ENCODE results near the gene PARP1. TPM values are rescaled to one million over a fixed set of nuclear protein-coding genes. Genes with fewer than 3 reads are reported as not detected.
A peak's percentile ranks its signal among the peaks of the same experiment; 100 is the strongest.

The PARP1 gene
- total RNA-seq, 2 donors from 2014 or later, result 70.3 TPM

DNA sequence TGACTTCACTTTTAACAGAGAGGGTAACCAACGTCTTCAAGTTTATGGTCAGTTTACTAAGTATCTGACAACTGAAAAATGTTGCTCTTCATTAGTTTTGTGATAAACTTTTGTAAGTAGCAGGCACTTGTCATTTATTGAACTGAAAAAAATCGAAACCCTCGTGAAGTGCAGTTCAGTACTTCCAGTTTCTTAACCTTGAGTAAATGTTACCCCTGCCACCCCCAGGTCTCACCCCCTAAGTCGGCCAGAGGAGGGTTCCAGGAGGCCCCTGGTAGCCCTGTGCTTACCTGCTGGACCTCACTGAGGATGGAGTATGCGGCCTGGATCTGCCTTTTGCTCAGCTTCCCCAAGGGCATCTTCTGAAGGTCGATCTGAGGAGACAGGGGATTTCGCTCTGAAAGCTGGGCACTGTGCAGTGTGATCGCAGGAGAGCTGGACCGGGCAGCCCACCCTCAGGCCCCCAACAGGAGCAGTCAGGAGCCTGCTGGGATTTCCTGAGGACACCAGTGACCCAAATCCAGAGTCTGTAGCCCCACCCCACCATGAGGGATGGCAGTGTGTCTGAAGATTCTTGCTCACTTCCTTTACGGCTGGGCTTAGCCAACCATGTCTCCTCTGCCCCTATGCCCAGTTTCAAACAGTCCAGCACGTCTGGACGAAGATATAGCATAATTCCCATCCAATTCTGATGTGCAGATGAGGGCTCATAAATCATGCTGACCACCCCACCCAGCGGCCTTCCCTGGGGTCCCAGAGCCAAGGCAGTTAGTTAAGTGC, 37.6 kb downstream of the PARP1 start:
- Histone ChIP-seq H3K36me3 (peaks cover 63% of the 10 kb centered on the region), H3K9me3 (no peaks in the 10 kb centered on the region), H3K4me3 (no peak overlapping the region), H3K4me1 (ENCODE audit: control insufficient read depth in 1 of 2, low read depth in 2 of 2) (peaks cover 0 to 1% of the 10 kb centered on the region in 2 donors), H3K27ac (no peak overlapping the region), H3K27me3 (replicated peaks; ENCODE audit: insufficient read depth) (no peaks in the 10 kb centered on the region)
- no peak for ATAC-seq (ENCODE audit: insufficient number of reproducible peaks, low FRiP score, low read depth)
- TF ChIP-seq, protein P1, sequence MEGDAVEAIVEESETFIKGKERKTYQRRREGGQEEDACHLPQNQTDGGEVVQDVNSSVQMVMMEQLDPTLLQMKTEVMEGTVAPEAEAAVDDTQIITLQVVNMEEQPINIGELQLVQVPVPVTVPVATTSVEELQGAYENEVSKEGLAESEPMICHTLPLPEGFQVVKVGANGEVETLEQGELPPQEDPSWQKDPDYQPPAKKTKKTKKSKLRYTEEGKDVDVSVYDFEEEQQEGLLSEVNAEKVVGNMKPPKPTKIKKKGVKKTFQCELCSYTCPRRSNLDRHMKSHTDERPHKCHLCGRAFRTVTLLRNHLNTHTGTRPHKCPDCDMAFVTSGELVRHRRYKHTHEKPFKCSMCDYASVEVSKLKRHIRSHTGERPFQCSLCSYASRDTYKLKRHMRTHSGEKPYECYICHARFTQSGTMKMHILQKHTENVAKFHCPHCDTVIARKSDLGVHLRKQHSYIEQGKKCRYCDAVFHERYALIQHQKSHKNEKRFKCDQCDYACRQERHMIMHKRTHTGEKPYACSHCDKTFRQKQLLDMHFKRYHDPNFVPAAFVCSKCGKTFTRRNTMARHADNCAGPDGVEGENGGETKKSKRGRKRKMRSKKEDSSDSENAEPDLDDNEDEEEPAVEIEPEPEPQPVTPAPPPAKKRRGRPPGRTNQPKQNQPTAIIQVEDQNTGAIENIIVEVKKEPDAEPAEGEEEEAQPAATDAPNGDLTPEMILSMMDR (IDR thresholded peaks at IDR 0.05), result no peak
- no peak for DNase-seq (ENCODE audit: low spot score)

DNA sequence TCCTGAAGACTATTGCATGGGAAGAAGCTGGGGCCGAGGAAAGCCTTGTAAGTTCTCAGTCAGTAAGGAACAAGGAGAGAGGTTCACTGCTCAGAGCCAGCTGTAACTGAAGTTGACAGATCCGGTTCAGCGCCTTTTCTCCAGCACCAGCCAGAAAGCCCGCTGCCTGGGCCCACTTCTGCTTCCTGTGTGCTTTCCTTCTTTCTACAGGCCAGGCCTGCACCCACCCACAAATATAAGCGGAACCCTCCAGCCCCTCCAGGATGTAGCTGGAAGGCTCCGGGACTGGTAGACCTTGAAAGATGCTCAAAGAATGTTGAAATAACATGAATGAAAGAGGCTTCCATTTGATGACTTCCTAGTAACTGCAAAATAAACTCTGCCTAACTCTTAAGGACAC, 38.8 kb downstream of the PARP1 start:
- H3K9me3 ChIP-seq, result no peaks in the 10 kb centered on the region
- H3K4me1 ChIP-seq (ENCODE audit: control insufficient read depth in 1 of 2, low read depth in 2 of 2), result peaks cover 0 to 13% of the 10 kb centered on the region in 2 donors
- peaks cover 62% of the 10 kb centered on the region for H3K36me3 ChIP-seq
- no peak overlapping the region for H3K4me3 ChIP-seq
- ATAC-seq (ENCODE audit: insufficient number of reproducible peaks, low FRiP score, low read depth) (no peak), DNase-seq (ENCODE audit: low spot score) (no peak)
- TF ChIP-seq, protein P1 (IDR thresholded peaks at IDR 0.05), result no peak
- no peak overlapping the region for H3K27ac ChIP-seq
- H3K27me3 ChIP-seq (replicated peaks; ENCODE audit: insufficient read depth), result no peaks in the 10 kb centered on the region

DNA sequence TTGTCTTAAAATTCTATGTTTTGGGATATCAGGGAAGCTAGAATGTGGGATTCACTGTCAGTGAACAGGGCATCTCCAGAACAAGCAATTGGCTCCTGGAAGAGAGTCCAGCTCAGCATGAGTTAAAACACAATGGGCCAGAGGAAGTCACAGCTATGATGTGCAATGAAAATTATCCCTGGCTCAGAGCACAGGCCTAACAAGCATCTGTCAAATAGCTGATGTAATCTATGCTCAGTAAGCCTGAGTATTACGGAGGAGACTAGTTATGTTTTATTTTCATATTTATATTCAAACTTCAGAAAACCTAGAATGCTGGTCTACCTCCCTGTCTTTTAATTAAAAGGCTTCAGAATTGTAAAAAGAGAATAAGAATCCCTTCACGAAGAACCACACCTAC, 41.6 kb downstream of the PARP1 start:
- H3K4me3 ChIP-seq, result no peak overlapping the region
- no peak for DNase-seq (ENCODE audit: low spot score)
- ATAC-seq (ENCODE audit: insufficient number of reproducible peaks, low FRiP score, low read depth), result no peak
- H3K27me3 ChIP-seq (replicated peaks; ENCODE audit: insufficient read depth), result no peaks in the 10 kb centered on the region
- peaks cover 0 to 23% of the 10 kb centered on the region in 2 donors for H3K4me1 ChIP-seq (ENCODE audit: control insufficient read depth in 1 of 2, low read depth in 2 of 2)
- TF ChIP-seq, protein P1 (IDR thresholded peaks at IDR 0.05), result no peak
- H3K27ac ChIP-seq, result no peak overlapping the region
- peaks cover 59% of the 10 kb centered on the region for H3K36me3 ChIP-seq
- no peaks in the 10 kb centered on the region for H3K9me3 ChIP-seq

DNA sequence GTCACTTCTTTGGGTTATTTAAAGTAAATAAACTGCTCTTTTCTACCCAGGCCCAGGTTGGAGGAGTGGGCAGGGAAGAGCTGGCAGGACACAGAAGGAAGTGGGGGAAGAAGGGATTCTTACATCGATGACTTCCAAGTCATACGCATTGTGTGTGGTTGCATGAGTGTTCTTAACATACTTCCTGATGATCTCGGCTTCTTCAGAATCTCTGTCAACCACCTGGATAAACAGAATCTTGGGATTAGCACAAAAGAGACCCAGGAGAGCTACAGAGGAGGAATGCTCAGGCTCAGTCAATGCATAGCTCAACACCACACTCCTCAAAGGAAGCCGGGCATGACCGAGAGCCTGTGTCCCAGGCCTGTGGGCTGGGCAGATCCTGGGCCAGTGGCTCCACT, 42.1 kb downstream of the PARP1 start:
- no peak overlapping the region for H3K27ac ChIP-seq
- no peak for DNase-seq (ENCODE audit: low spot score)
- no peaks in the 10 kb centered on the region for H3K27me3 ChIP-seq (replicated peaks; ENCODE audit: insufficient read depth)
- H3K9me3 ChIP-seq, result no peaks in the 10 kb centered on the region
- H3K4me3 ChIP-seq, result no peak overlapping the region
- peaks cover 0 to 23% of the 10 kb centered on the region in 2 donors for H3K4me1 ChIP-seq (ENCODE audit: control insufficient read depth in 1 of 2, low read depth in 2 of 2)
- ATAC-seq (ENCODE audit: insufficient number of reproducible peaks, low FRiP score, low read depth), result no peak
- H3K36me3 ChIP-seq, result peaks cover 59% of the 10 kb centered on the region
- TF ChIP-seq, protein P1 (IDR thresholded peaks at IDR 0.05), result no peak

DNA sequence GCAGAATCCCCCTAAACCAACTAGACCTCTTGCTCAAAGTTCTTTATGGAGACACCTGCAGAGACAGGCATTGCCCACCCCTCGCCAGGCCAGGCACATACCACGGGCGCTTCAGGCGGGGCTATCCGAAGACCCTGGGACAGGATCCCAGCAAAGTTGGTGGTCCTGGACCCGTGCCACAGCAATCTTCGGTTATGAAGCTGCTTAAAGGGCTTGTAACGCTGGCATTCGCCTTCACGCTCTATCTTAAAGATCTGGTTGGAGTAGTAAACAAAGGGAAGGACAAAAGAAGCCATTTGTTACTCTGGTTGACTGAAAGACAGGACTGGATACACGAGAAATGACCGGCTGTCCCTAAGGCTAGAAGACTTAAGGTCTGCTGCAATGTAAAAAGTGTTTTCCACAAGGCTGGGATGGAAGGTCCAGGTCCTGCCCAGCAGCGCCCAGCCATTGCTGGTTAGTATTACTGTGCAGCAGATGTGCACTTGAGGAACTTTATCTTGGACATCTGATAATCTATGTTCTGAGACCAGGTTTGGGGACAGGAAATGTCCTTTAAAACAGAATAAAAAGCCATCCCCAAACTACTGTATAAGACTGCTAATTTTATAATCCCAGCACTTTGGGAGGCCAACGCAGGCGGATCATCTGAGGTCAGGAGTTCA, 42.9 kb downstream of the PARP1 start:
- H3K4me3 ChIP-seq, result no peak overlapping the region
- H3K27me3 ChIP-seq (replicated peaks; ENCODE audit: insufficient read depth), result no peaks in the 10 kb centered on the region
- no peak for ATAC-seq (ENCODE audit: insufficient number of reproducible peaks, low FRiP score, low read depth)
- H3K4me1 ChIP-seq (ENCODE audit: control insufficient read depth in 1 of 2, low read depth in 2 of 2), result peaks cover 0 to 23% of the 10 kb centered on the region in 2 donors
- H3K27ac ChIP-seq, result peak overlapping the region; percentile 60 to 69
- peaks cover 65% of the 10 kb centered on the region for H3K36me3 ChIP-seq
- H3K9me3 ChIP-seq, result no peaks in the 10 kb centered on the region
- DNase-seq (ENCODE audit: low spot score), result no peak
- TF ChIP-seq, protein P1 (IDR thresholded peaks at IDR 0.05), result no peak
